ENCODE data around the gene NLE1.

DNA sequence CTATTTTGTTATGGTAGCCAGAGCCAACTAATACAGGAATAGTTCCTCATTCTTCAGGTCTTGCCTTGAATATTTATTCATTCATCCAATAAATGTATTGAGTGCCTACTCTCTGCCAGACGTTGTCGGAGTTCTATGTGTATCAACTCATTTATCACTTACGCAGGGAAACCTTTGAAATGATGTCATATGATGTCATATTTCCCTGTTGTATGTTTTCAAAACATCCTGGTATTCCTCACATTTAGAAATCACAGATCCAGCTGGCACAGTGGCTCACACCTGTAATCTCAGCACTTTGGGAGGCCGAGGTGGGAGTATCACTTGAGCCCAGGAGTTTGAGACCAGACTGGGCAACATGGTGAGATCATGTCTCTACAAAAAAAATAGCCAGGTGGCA lies 2.7 kb upstream of the NLE1 start:
- TF ChIP-seq, protein P1, sequence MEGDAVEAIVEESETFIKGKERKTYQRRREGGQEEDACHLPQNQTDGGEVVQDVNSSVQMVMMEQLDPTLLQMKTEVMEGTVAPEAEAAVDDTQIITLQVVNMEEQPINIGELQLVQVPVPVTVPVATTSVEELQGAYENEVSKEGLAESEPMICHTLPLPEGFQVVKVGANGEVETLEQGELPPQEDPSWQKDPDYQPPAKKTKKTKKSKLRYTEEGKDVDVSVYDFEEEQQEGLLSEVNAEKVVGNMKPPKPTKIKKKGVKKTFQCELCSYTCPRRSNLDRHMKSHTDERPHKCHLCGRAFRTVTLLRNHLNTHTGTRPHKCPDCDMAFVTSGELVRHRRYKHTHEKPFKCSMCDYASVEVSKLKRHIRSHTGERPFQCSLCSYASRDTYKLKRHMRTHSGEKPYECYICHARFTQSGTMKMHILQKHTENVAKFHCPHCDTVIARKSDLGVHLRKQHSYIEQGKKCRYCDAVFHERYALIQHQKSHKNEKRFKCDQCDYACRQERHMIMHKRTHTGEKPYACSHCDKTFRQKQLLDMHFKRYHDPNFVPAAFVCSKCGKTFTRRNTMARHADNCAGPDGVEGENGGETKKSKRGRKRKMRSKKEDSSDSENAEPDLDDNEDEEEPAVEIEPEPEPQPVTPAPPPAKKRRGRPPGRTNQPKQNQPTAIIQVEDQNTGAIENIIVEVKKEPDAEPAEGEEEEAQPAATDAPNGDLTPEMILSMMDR (IDR thresholded peaks at IDR 0.05 in 8 of 11, conservative IDR thresholded peaks at IDR 0.05 in 3 of 11) = no peak
- TF ChIP-seq POLR2A (IDR thresholded peaks at IDR 0.05) = no peak

All from spleen (tissue), 7 donors.